HK-2 (cell line): ENCODE results near the gene MAP3K2.
"Not testable (repeated sequence)": the region's sequence is repeated elsewhere in the genome, so short reads cannot be mapped to it uniquely, and the experiment has no call there.

Source experiments
- DNase-seq: peaks from one replicate; pipeline ENCODE4 v3.0.0-alpha.2; 2018; ENCODE audit not compliant: unreplicated experiment

The MAP3K2 gene

GRCh38 chr2:127382831-127383230 lies 4.9 kb downstream of the MAP3K2 start:
- DNase-seq = no peak

- no peak for DNase-seq
These were observed 6.0 kb downstream of the MAP3K2 start for GRCh38 chr2:127381762-127382161.

- DNase-seq = no peak
These were observed 7.9 kb downstream of the MAP3K2 start for GRCh38 chr2:127379712-127380355.

GRCh38 chr2:127378720-127379119 lies 9.1 kb downstream of the MAP3K2 start:
- DNase-seq = no peak

GRCh38 chr2:127377262-127377661 lies 10.5 kb downstream of the MAP3K2 start:
- DNase-seq = no peak

GRCh38 chr2:127376257-127376656 lies 11.5 kb downstream of the MAP3K2 start:
- DNase-seq = no peak

- no peak for DNase-seq
These were observed 14.3 kb downstream of the MAP3K2 start for GRCh38 chr2:127373362-127374083.

GRCh38 chr2:127371037-127371436 lies 16.7 kb downstream of the MAP3K2 start:
- no peak for DNase-seq

- DNase-seq = no peak
These were observed 17.8 kb downstream of the MAP3K2 start for GRCh38 chr2:127370010-127370409.

- peak; percentile 5 for DNase-seq
These were observed 22.5 kb downstream of the MAP3K2 start for GRCh38 chr2:127365211-127365643.

GRCh38 chr2:127362971-127363370 lies 24.8 kb downstream of the MAP3K2 start:
- DNase-seq = no peak

- no peak for DNase-seq
These were observed 25.6 kb downstream of the MAP3K2 start for GRCh38 chr2:127361929-127362885.

GRCh38 chr2:127360242-127360641 lies 27.5 kb downstream of the MAP3K2 start:
- DNase-seq = no peak

- DNase-seq = no peak
These were observed 28.3 kb downstream of the MAP3K2 start for GRCh38 chr2:127359520-127359919.

- no peak for DNase-seq
These were observed 28.8 kb downstream of the MAP3K2 start for GRCh38 chr2:127358971-127359370.

- DNase-seq = no peak
These were observed 29.7 kb downstream of the MAP3K2 start for GRCh38 chr2:127358044-127358443.

- no peak for DNase-seq
These were observed 30.2 kb downstream of the MAP3K2 start for GRCh38 chr2:127357591-127357990.

GRCh38 chr2:127356531-127356930 lies 31.2 kb downstream of the MAP3K2 start:
- DNase-seq = no peak

GRCh38 chr2:127355407-127356008 lies 32.3 kb downstream of the MAP3K2 start:
- DNase-seq = no peak

GRCh38 chr2:127353873-127354676 lies 33.7 kb downstream of the MAP3K2 start:
- not testable (repeated sequence) for DNase-seq

- DNase-seq = not testable (repeated sequence)
These were observed 34.6 kb downstream of the MAP3K2 start for GRCh38 chr2:127353223-127353622.
